ENCODE data around the gene LOXL3. TPM values are rescaled to one million over a fixed set of nuclear protein-coding genes. Genes with fewer than 3 reads are reported as not detected.
A peak's percentile ranks its signal among the peaks of the same experiment; 100 is the strongest.

The LOXL3 gene
- total and polyA plus RNA-seq, 2 donors (not counting 1 experiment from before 2014, with no cell fraction given): 0.97 to 1.2 TPM

GRCh38 chr2:74540291-74540690 lies 13.5 kb downstream of the LOXL3 start:
- POLR2A ChIA-PET: interaction anchor here (1.5 kb wide), 1 partner anchor 82 kb away, joined by 3 read pairs; the partner anchor contains the start of gene WBP1
- DNase-seq: no peak
- intact Hi-C loops (cut with micrococcal nuclease): no loop called here

More at GRCh38 chr2:74540291-74540690, 13.5 kb downstream of the LOXL3 start:
- Histone ChIP-seq H3K79me2 (ENCODE audit: control insufficient read depth, insufficient read depth, low read length) (no peaks in the 10 kb centered on the region), H3K27me3 (replicated peaks in 1 of 4; ENCODE audit: control extremely low read depth in 1 of 4, control insufficient read depth in 3 of 4, insufficient read depth in 4 of 4, low read length in 3 of 4) (no peaks in the 10 kb centered on the region), H3K4me2 (replicated peaks; ENCODE audit: low read depth, low read length, poor library complexity, severe bottlenecking) (peak overlapping the region; percentile 86), H3K9ac (ENCODE audit: low read length) (no peak overlapping the region), H2AFZ (ENCODE audit: insufficient read depth, low read depth, low read length, poor library complexity, severe bottlenecking) (no peak overlapping the region), H3K27ac (ENCODE audit: low read length in 2 of 2) (no peak overlapping the region), H3K36me3 (replicated peaks in 1 of 2; ENCODE audit: control extremely low read depth in 1 of 2, control insufficient read depth in 1 of 2, extremely low read depth in 1 of 2, insufficient read depth in 2 of 2, low read length in 1 of 2) (no peaks in the 10 kb centered on the region), H3K4me3 (ENCODE audit: control extremely low read depth in 1 of 5, extremely low read depth in 1 of 5, insufficient read depth in 1 of 5, low read depth in 2 of 5, low read length in 4 of 5) (no peak overlapping the region), H3K9me3 (ENCODE audit: control extremely low read depth in 1 of 3, control insufficient read depth in 2 of 3, insufficient read depth in 1 of 3, low read length in 2 of 3) (no peaks in the 10 kb centered on the region), H4K20me1 (ENCODE audit: control insufficient read depth, insufficient read depth, low read length, poor library complexity, severe bottlenecking) (no peaks in the 10 kb centered on the region), H3K4me1 (ENCODE audit: control insufficient read depth in 2 of 2, insufficient read depth in 2 of 2, low read length in 2 of 2) (peaks cover 18 to 29% of the 10 kb centered on the region in 2 donors)
- Mint-ChIP-seq H3K27ac (no peak overlapping the region), H3K4me1 (peaks cover 29% of the 10 kb centered on the region), H3K9me3 (ENCODE audit: insufficient read depth) (no peaks in the 10 kb centered on the region), H3K27me3 (no peaks in the 10 kb centered on the region), H3K4me3 (no peak overlapping the region)
- no peak for ATAC-seq (ENCODE audit: low read depth)
- TF ChIP-seq EZH2 (IDR thresholded peaks at IDR 0.05; ENCODE audit: borderline replicate concordance, insufficient read depth, low read depth, low read length, poor library complexity, severe bottlenecking): no peak
- TF ChIP-seq CTCF (IDR thresholded peaks at IDR 0.05): no peak
- CTCF ChIA-PET: interaction anchor here (1.4 to 3.0 kb wide), 4 partner anchors 8 to 291 kb away, joined by 3 to 11 read pairs (median 6); partner anchors contain the start of genes CCDC142 and TTC31
- 100% methylated on average over 5 of the region's 5 CpGs for WGBS (ENCODE audit: insufficient coverage)
